VCaP (cell line): ENCODE data around the gene OR12D3.

Experiments used
- H3K27ac ChIP-seq: fragments of 450-650 bp; 2 replicates; pipeline ENCODE4 v1.5.1; 2017
- CTCF ChIP-seq: fragments of 450-650 bp; conservative IDR thresholded peaks from 2 replicates; pipeline ENCODE4 v1.5.1; 2017; ENCODE audit warnings: mild to moderate bottlenecking, moderate library complexity

Gene OR12D3, protein sequence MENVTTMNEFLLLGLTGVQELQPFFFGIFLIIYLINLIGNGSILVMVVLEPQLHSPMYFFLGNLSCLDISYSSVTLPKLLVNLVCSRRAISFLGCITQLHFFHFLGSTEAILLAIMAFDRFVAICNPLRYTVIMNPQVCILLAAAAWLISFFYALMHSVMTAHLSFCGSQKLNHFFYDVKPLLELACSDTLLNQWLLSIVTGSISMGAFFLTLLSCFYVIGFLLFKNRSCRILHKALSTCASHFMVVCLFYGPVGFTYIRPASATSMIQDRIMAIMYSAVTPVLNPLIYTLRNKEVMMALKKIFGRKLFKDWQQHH

DNA sequence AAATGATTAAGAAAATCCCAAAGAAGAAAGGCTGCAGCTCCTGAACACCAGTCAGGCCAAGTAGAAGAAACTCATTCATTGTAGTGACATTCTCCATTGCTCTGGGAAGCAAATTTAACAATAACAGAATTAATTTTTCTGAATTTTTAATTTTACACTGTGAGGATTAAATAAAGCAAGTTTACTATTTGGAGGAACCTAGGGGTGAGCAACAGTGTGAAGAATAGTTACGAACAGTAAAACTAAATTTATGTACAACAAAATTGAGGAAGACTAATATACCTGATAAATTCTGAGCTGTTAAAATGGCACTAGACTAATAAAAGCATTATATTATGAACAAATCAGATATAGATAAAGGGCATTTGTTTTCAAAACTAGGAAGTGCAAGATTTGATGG lies at the start of gene OR12D3:
Gene OR12D3, minus strand, starts transcription at position 101 of the 400 bp plus-strand sequence. Its CDS starts 4 bp downstream, at position 97.
- TF ChIP-seq CTCF, result no peak
- no peak within 1 kb of the TSS for H3K27ac ChIP-seq

GRCh38 chr6:29424575-29424974 lies 49.5 kb upstream of the OR12D3 start:
- TF ChIP-seq CTCF, result no peak
- no peak overlapping the region for H3K27ac ChIP-seq

DNA sequence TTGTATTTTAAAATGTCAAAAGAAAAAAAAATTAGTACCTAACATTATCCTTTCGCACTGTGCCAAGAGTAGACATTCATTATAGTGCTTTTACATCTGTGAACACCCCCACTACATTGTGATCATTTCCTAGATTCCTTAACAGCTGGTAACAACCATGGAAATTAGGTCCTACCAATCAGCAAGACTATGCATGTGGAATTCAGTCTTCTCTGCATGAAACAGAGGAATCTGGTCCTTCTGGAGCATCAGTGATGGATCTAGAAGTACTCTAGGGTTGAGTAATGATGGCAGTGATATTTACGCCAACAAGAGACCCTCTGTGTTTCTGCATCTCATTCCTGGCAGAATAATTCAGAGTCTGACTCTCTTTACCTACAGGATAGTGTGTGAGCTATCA lies 49.1 kb upstream of the OR12D3 start:
- H3K27ac ChIP-seq, result no peak overlapping the region
- no peak for TF ChIP-seq CTCF

- TF ChIP-seq CTCF, result no peak
These were observed 44.4 kb upstream of the OR12D3 start for GRCh38 chr6:29419516-29419915.

GRCh38 chr6:29414588-29414987 lies 39.5 kb upstream of the OR12D3 start, which contains the start of gene OR12D1:
OR12D1 (plus strand) TSS chr6:29414928.
- no peak within 1 kb of the TSS for H3K27ac ChIP-seq
- peak; percentile 96 for TF ChIP-seq CTCF

More at GRCh38 chr6:29419516-29419915, 44.4 kb upstream of the OR12D3 start:
- no peak overlapping the region for H3K27ac ChIP-seq

DNA sequence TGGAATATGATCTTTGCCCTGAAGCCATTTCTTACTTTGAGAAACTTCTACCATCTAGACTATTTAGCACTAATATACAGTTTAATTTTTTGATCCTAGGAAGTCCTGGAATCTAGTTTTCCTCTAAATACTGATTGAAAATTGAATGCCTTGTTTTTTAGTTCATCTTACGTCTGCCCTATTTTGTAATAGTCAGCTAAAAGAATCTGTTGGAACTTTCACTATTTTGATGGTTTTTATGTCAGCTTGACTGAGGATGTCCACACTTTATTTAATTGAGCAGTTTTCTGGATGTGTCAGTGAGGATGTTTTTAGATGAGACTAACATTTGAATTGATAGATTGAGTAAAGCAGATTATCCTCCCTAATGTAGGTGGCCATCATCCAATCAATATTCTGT lies 28.7 kb upstream of the OR12D3 start:
- H3K27ac ChIP-seq, result no peak overlapping the region
- TF ChIP-seq CTCF, result no peak

- no peak for TF ChIP-seq CTCF
- H3K27ac ChIP-seq, result no peak overlapping the region
These were observed 24.4 kb upstream of the OR12D3 start for GRCh38 chr6:29399525-29399924.
